Endodermal cell (in vitro differentiated cells): ENCODE measurements around the gene SWT1. TPM values are rescaled to one million over a fixed set of nuclear protein-coding genes. Genes with fewer than 3 reads are reported as not detected.
A peak's percentile ranks its signal among the peaks of the same experiment; 100 is the strongest.

ENCODE experiments used
- DNase-seq: peaks from one replicate; pipeline ENCODE4 v3.0.0-alpha.2; 2017
- H3K27ac ChIP-seq: 2 replicates; pipeline ENCODE4 v1.5.1; 2013; ENCODE audit warnings: mild to moderate bottlenecking, low read depth, low read length, moderate library complexity
- H3K27me3 ChIP-seq: 2 replicates; pipeline ENCODE4 v1.6.1; 2013; ENCODE audit warnings: mild to moderate bottlenecking, low read length, moderate library complexity; ENCODE audit not compliant: insufficient read depth, control insufficient read depth, poor library complexity, severe bottlenecking
- H3K36me3 ChIP-seq: 2 replicates; pipeline ENCODE4 v1.7.0; 2013; ENCODE audit warnings: mild to moderate bottlenecking, low read length, moderate library complexity; ENCODE audit not compliant: control insufficient read depth, insufficient read depth
- H3K4me1 ChIP-seq: one replicate; pipeline ENCODE4 v1.7.0; 2013; ENCODE audit warnings: low read length; ENCODE audit not compliant: control insufficient read depth, insufficient read depth
- H3K4me3 ChIP-seq: 2 replicates; pipeline ENCODE4 v1.5.1; 2013; ENCODE audit warnings: mild to moderate bottlenecking, low read length, moderate library complexity
- H3K9ac ChIP-seq: 2 replicates; pipeline ENCODE4 v1.6.1; 2013; ENCODE audit warnings: mild to moderate bottlenecking, low read length, moderate library complexity; ENCODE audit not compliant: poor library complexity, severe bottlenecking; ENCODE audit errors: extremely low read depth
- H3K9me3 ChIP-seq: 2 replicates; pipeline ENCODE4 v1.6.1; 2013; ENCODE audit warnings: mild to moderate bottlenecking, low read length, moderate library complexity; ENCODE audit not compliant: control insufficient read depth
- H3K27ac Mint-ChIP-seq: 2 replicates; pipeline ENCODE4 v1.8.0; 2020; ENCODE audit warnings: mixed read lengths
- H3K27me3 Mint-ChIP-seq: 2 replicates; pipeline ENCODE4 v1.8.0; 2021; ENCODE audit warnings: mild to moderate bottlenecking, mixed read lengths; ENCODE audit not compliant: insufficient read depth
- H3K36me3 Mint-ChIP-seq: 2 replicates; pipeline ENCODE4 v1.8.0; 2020; ENCODE audit warnings: low read depth, mixed read lengths
- H3K4me1 Mint-ChIP-seq: 2 replicates; pipeline ENCODE4 v1.8.0; 2020; ENCODE audit warnings: mixed read lengths
- H3K4me3 Mint-ChIP-seq: 2 replicates; pipeline ENCODE4 v1.8.0; 2020; ENCODE audit warnings: mild to moderate bottlenecking, moderate library complexity, mixed read lengths
- H3K9me3 Mint-ChIP-seq: 2 replicates; pipeline ENCODE4 v1.8.0; 2020; ENCODE audit warnings: mild to moderate bottlenecking, mixed read lengths
- CTCF ChIP-seq: fragments of 200-600 bp; sonication (generic); conservative IDR thresholded peaks from 2 replicates; pipeline ENCODE4 v1.5.0; 2021; ENCODE audit warnings: antibody characterized with exemption, mild to moderate bottlenecking
- WGBS, 2 experiments: methylation state at CpG; one replicate each; pipeline versions ENCODE4 v1.1.5 to v1.1.7; 2013; ENCODE audit warnings: missing lambda C conversion rate in 2 of 2, mixed read lengths in 1 of 2; ENCODE audit not compliant: insufficient coverage in 1 of 2, insufficient read length in 1 of 2; 5-methylcytosine and 5-hydroxymethylcytosine counted together
- total RNA-seq, 2 donors: library from RNA; stranded (reverse); fragmentation: NEBNext Ultra II Directional in 1 of 2; extraction: Animal tissue kit (Norgen Biotek cat#: 25700) in 1 of 2; gene quantifications; 2 replicates in 1 of 2; 3 replicates in 1 of 2; pipeline ENCODE4 v1.2.1, GENCODE V29; 2021

SWT1 gene
- total RNA-seq, 2 donors from 2014 or later = 9.7 to 13.4 TPM

GRCh38 chr1:185244015-185244747, 87.2 kb downstream of the SWT1 start:
- H3K27me3 Mint-ChIP-seq = no peaks in the 10 kb centered on the region
- Histone ChIP-seq H3K4me3 (no peak overlapping the region), H3K4me1 (no peaks in the 10 kb centered on the region), H3K36me3 (no peaks in the 10 kb centered on the region), H3K27ac (no peak overlapping the region), H3K9me3 (no peaks in the 10 kb centered on the region), H3K9ac (no peak overlapping the region), H3K27me3 (no peaks in the 10 kb centered on the region)
- H3K27ac Mint-ChIP-seq = no peak overlapping the region
- peaks cover 4% of the 10 kb centered on the region for H3K4me1 Mint-ChIP-seq
- H3K36me3 Mint-ChIP-seq = no peaks in the 10 kb centered on the region
- no peak overlapping the region for H3K4me3 Mint-ChIP-seq
- H3K9me3 Mint-ChIP-seq = no peaks in the 10 kb centered on the region
- 97% methylated on average over 3 of the region's 3 CpGs; no CpG with 5 or more reads in 1 of the 2 experiments for WGBS, 2 experiments
- DNase-seq = no peak
- TF ChIP-seq CTCF = no peak

- H3K9ac ChIP-seq = no peak overlapping the region
- H3K27ac ChIP-seq = no peak overlapping the region
- TF ChIP-seq CTCF = no peak
- H3K4me3 Mint-ChIP-seq = no peak overlapping the region
- DNase-seq = no peak
- no peaks in the 10 kb centered on the region for H3K36me3 ChIP-seq
- H3K27ac Mint-ChIP-seq = no peak overlapping the region
- H3K9me3 ChIP-seq = no peaks in the 10 kb centered on the region
- no peaks in the 10 kb centered on the region for H3K4me1 ChIP-seq
- H3K4me3 ChIP-seq = no peak overlapping the region
- H3K27me3 Mint-ChIP-seq = no peaks in the 10 kb centered on the region
- 85% methylated on average over 2 of the region's 2 CpGs; no CpG with 5 or more reads in 1 of the 2 experiments for WGBS, 2 experiments
- H3K4me1 Mint-ChIP-seq = peaks cover 15% of the 10 kb centered on the region
- no peaks in the 10 kb centered on the region for H3K27me3 ChIP-seq
- no peaks in the 10 kb centered on the region for H3K9me3 Mint-ChIP-seq
- no peaks in the 10 kb centered on the region for H3K36me3 Mint-ChIP-seq
Measured at GRCh38 chr1:185245466-185245865, 88.5 kb downstream of the SWT1 start.

- Histone ChIP-seq H3K9me3 (no peaks in the 10 kb centered on the region), H3K4me1 (no peaks in the 10 kb centered on the region), H3K36me3 (no peaks in the 10 kb centered on the region), H3K27ac (no peak overlapping the region), H3K27me3 (no peaks in the 10 kb centered on the region), H3K9ac (no peak overlapping the region), H3K4me3 (no peak overlapping the region)
- no peaks in the 10 kb centered on the region for H3K36me3 Mint-ChIP-seq
- peaks cover 11% of the 10 kb centered on the region for H3K4me1 Mint-ChIP-seq
- no peak for TF ChIP-seq CTCF
- no peaks in the 10 kb centered on the region for H3K9me3 Mint-ChIP-seq
- WGBS, 2 experiments = 71 to 81% methylated on average over 1 to 2 of the region's 2 CpGs
- H3K4me3 Mint-ChIP-seq = no peak overlapping the region
- H3K27me3 Mint-ChIP-seq = no peaks in the 10 kb centered on the region
- DNase-seq = no peak
- H3K27ac Mint-ChIP-seq = peak overlapping the region; percentile 52
Measured at GRCh38 chr1:185249563-185249962, 92.6 kb downstream of the SWT1 start.
